Left cardiac atrium (tissue), 4 donors: Measurements from ENCODE around the gene KLHL28. TPM values are rescaled to one million over a fixed set of nuclear protein-coding genes. Genes with fewer than 3 reads are reported as not detected.

Experiments used
- ATAC-seq, 2 donors: fragments of 200-7000 bp; cut with Tn5 transposase; one replicate each; pipeline ENCODE4 v1.9.1; 2020; ENCODE audit warnings: mild to moderate bottlenecking in 2 of 2, moderate library complexity in 2 of 2
- DNase-seq: peaks from one replicate; pipeline ENCODE4 v3.0.0-alpha.2; 2020
- intact Hi-C, 2 donors: fragments of 100-400 bp; cut with DNase I; formaldehyde crosslinking; loops; one replicate each; pipeline versions ENCODE4 v1.14.1 to v1.15.1; 2022 to 2023
- total RNA-seq, 2 donors: library from RNA; stranded (reverse); fragmentation: NEBNext Ultra II Directional; extraction: Animal tissue kit (Norgen Biotek cat#: 25700); gene quantifications; one replicate each; pipeline ENCODE4 v1.2.1, GENCODE V29; 2021
- donor health status: DM: no; HTN: yes; CAD: no.
- donor health status: DM: no; HTN: yes; CAD: no; lungs with severe emphysema.
- donor health status: DM: yes; HTN: yes; CAD: no.
- donor health status: Dilated cardiomyopathy.

Gene KLHL28
- total RNA-seq, 2 donors from 2014 or later: 10.5 to 10.9 TPM

DNA sequence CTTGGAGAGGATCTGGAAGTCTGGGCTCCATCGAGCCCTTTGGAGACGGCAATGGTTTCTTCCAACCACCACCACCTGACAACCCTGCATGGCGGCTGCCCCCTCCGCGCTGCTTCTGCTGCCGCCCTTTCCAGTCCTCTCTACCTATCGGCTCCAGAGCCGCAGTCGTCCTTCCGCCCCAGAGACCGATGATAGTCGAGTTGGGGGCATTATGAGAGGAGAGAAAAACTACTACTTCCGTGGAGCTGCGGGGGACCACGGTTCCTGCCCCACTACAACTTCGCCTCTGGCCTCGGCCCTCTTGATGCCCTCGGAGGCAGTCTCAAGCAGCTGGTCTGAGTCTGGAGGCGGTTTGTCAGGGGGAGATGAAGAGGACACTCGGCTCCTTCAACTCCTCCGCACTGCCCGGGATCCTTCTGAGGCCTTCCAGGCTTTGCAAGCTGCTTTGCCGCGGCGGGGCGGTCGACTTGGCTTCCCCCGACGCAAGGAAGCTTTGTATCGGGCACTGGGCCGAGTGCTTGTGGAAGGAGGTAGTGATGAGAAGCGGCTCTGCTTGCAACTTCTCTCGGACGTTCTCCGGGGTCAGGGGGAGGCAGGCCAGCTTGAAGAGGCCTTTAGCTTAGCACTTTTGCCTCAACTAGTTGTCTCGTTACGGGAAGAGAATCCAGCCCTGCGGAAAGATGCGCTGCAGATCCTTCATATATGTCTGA is 742 bp upstream of the KLHL28 start:
- intact Hi-C loops: loop anchor here in 1 of 2 donors (5.0 to 10.0 kb wide), 2 partner anchors 122 to 175 kb away; partner anchors contain the start of genes FANCM and PRPF39
- ATAC-seq: peak; percentile 35 to 50
- DNase-seq: peak; percentile 72

DNA sequence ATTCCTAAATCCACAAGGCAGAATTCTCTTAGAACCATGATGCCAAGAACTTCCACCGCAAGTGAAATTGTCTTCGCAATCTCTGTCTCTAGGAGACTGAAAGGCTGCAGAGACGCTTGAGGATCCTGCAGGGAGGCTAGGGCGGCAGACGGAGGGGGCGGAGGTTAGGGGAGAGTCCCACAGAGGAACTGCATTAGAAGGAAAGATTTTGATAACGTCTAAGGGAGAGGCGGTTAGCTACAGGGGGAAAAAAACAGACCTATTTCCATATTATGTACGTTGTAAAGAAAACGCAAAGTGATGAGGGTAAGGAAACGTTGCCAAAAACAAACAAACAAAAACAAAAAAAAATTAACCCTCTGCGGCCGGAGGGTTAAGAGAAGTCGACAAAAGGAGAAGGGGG is 595 bp downstream of the KLHL28 start:
- peak; percentile 41 to 71 for ATAC-seq
- intact Hi-C loops: loop anchor here in 1 of 2 donors (5.0 to 10.0 kb wide), 2 partner anchors 124 to 176 kb away; partner anchors contain the start of genes FANCM and PRPF39
- DNase-seq: peak; percentile 67

GRCh38 chr14:44960646-44961045 is 1.1 kb downstream of the KLHL28 start:
- DNase-seq: no peak
- intact Hi-C loops: loop anchor here in 1 of 2 donors (5.0 to 10.0 kb wide), 2 partner anchors 124 to 177 kb away; partner anchors contain the start of genes FANCM and PRPF39
- no peak for ATAC-seq

- ATAC-seq (no peak), DNase-seq (no peak)
- intact Hi-C loops: loop anchor here in 1 of 2 donors (5.0 to 10.0 kb wide), 2 partner anchors 125 to 177 kb away; partner anchors contain the start of genes FANCM and PRPF39
Observed at GRCh38 chr14:44960146-44960545, 1.6 kb downstream of the KLHL28 start.

- no peak for DNase-seq
- intact Hi-C loops: no loop called here
- no peak for ATAC-seq
Observed at GRCh38 chr14:44959538-44959937, 2.2 kb downstream of the KLHL28 start.

GRCh38 chr14:44956866-44957265 is 4.9 kb downstream of the KLHL28 start:
- ATAC-seq (no peak), DNase-seq (no peak)
- intact Hi-C loops: no loop called here

DNA sequence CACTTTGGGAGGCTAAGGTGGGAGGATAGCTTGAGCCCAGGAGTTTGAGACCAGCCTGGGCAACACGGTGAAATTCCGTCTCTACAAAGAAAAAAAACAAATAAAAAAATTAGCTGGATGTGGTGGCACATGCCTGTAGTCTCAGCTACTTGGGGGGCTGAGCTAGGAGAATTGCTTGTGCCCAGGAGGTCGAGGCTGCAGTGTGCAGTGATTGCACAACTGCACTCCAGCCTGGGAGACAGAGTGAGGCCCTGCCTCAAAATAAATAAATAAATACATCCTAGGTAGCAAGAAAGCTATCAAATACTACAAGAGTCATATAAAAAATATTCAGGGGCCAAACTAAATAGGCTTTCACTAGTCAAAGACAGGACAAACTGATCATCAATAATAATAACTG is 6.2 kb downstream of the KLHL28 start:
- no peak for DNase-seq
- ATAC-seq: no peak
- intact Hi-C loops: no loop called here

DNA sequence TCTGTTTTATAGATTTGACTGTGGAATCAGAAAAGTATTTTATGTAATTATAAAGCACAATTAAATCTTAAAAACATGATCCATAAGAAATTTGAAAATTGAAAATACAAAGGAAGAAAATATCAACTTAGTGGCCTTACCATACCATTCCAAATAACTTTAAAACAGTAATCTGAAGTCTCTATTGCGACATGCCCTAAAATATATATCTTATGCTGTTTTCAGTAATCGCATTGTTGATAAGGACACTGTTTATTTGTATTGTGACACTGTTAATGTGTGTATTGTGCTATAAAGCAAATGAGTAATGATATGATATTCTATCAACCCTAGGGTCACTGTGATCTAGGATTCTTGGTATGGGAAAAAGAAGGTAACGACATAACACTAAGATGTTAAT is 7.0 kb downstream of the KLHL28 start:
- ATAC-seq (no peak), DNase-seq (no peak)
- intact Hi-C loops: no loop called here

DNA sequence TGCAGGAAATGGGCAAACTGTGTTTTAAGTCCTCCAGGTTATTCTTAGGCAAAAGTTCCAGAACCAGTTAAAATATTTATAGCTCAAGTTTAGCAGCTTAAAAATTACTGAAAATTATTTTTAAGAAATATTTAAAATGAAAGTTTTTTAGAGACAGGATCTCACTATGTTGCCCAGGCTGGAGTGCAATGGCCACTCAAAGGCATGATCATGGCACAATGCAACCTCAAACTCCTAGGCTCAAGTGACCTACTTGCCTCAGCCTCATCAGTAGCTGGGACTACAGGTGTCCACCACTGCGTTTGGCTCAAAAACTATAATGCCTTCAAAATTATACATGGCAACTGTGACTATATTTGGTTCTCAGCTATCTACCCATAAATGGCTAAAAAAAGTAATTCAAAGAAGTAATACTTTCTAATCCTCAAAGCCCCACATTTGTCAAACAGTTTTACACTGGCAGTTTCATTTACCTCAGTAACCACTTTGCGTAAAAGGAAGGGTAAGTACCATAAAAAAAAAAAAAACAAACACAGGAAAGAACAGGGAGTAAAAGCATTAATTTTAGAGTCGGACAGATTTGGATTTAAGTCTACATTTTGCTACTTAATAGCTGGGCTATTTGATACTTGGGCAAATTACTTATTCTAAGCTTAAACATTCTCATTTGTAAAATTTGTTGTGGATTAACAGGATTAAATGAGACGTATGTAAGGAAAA is 9.2 kb downstream of the KLHL28 start:
- ATAC-seq (no peak), DNase-seq (no peak)
- intact Hi-C loops: no loop called here

DNA sequence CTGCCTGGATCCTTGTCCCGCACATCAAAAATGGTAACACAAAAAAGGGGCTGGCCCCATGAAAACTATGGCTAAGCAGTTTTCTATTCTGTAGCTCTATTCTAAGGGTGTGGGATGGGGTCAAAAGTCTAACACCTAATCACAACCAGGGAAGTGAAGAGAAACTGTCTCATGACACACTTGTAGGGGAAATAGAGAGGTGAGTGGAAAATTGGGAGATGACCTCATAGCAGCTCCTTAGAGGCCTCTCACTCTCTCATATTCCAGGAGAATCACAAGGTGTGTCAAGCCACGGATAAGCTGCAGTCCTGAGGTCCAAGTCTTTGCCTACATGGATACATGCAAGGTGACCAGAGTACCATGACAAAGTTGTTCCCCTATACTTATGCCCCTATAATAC is 10.7 kb downstream of the KLHL28 start:
- ATAC-seq (no peak), DNase-seq (no peak)
- intact Hi-C loops: no loop called here

DNA sequence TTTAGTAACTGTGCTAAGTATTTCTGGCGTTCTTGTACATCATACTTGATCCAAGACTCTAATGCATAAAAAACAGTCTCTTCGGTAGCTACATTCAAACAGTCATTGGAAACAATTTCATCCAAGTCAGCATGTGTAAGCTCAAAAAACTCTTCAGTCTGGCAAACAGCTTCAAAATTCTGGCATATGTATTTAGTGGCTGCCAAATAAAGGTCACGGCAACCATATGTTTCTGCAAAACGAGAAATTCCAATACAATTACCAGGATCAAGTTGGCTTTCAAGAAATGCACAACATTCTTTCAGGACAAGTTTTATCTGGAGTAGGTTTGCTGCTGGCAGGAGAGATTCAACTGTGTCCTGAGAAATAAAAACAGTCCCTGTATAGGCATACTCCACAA is 16.5 kb downstream of the KLHL28 start:
- ATAC-seq: no peak
- intact Hi-C loops: no loop called here
- no peak for DNase-seq

- no peak for DNase-seq
- intact Hi-C loops: no loop called here
- no peak for ATAC-seq
Observed at GRCh38 chr14:44944107-44944506, 17.6 kb downstream of the KLHL28 start.

DNA sequence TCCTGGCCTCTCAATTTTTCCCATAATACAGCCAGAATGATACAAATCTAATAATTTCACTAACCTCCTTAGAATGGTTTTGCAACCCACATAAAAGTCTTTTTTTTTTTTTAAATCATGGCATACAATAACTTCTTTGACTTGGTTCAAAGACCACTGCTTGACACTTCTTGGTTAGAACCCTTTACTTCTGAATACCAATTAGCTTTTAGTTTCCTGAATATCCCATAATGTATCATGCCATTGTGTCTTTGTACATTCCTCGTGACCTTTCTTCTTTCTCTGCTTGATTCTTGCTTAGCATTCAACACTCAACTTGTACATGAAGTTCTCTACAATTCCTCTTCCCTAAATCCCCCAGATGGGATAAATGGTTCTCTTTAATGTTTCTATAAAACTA is 19.3 kb downstream of the KLHL28 start:
- ATAC-seq (no peak), DNase-seq (no peak)
- intact Hi-C loops: no loop called here

GRCh38 chr14:44941591-44941990 is 20.2 kb downstream of the KLHL28 start:
- no peak for ATAC-seq
- intact Hi-C loops: no loop called here
- DNase-seq: no peak

DNA sequence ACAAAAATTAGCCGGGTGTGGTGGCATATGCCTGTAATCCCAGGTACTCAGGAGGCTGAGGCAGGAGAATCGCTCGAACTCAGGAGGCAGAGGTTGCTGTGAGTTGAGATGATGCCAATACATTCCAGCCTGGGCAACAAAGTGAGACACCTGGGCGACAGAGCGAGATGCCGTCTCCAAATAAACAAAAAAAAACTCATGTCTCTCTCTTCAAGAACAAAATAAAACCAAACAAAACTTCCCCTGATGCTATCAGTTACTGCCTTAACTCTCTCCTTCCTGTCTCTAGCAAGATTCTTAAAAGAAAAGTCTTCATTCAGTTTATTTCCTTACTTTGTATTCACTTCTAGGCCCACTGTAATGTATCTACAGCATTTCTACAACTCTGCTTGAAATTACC is 20.8 kb downstream of the KLHL28 start:
- ATAC-seq: no peak
- DNase-seq: no peak
- intact Hi-C loops: no loop called here

GRCh38 chr14:44940211-44940610 is 21.5 kb downstream of the KLHL28 start:
- ATAC-seq: no peak
- DNase-seq: no peak
- intact Hi-C loops: no loop called here

- intact Hi-C loops: no loop called here
- ATAC-seq: no peak
- no peak for DNase-seq
Observed at GRCh38 chr14:44937547-44937946, 24.2 kb downstream of the KLHL28 start.

GRCh38 chr14:44935155-44935554 is 26.6 kb downstream of the KLHL28 start:
- no peak for ATAC-seq
- intact Hi-C loops: no loop called here
- DNase-seq: no peak

GRCh38 chr14:44928793-44929192 is 33.0 kb downstream of the KLHL28 start:
- DNase-seq (no peak), ATAC-seq (no peak)
- intact Hi-C loops: no loop called here

DNA sequence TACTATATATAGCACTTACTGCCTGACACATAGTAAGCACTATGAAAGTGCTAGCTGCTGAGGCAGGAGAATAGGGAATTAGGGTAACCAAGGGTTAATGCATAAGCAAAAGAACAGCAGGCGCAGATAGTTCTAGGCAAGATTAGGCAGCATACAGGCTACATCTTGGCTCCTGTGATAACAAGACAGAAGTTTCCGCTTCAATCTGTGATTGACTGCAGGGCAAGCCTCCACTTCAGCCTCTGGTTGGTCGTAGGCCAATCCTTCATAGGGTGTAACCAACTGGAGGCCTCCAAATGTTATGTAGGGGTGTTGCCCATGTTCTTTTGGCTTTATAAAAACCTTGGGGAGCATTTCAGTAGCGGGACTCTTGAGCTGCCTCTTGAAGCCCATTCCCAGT is 46.9 kb downstream of the KLHL28 start:
- intact Hi-C loops: loop anchor here in 1 of 2 donors (5.0 kb wide), 2 partner anchors 337 to 352 kb away; partner anchors contain the start of gene MIS18BP1
- DNase-seq: peak; percentile 29
- ATAC-seq: peak; percentile 47 to 53
